Type B pancreatic cell (in vitro differentiated cells): ENCODE data around the gene RBFOX1. TPM values are rescaled to one million over a fixed set of nuclear protein-coding genes. Genes with fewer than 3 reads are reported as not detected.
A peak's percentile ranks its signal among the peaks of the same experiment; 100 is the strongest.

Experiments used
- DNase-seq: peaks from one replicate; pipeline ENCODE4 v3.0.0; 2021; ENCODE audit warnings: mixed read lengths; ENCODE audit not compliant: unreplicated experiment; ENCODE audit errors: extremely low spot score
- H3K27ac Mint-ChIP-seq: 2 replicates; pipeline ENCODE4 v1.8.0; 2021; ENCODE audit warnings: mild to moderate bottlenecking, mixed read lengths
- H3K27me3 Mint-ChIP-seq: 2 replicates; pipeline ENCODE4 v1.8.0; 2021; ENCODE audit warnings: mixed read lengths
- H3K36me3 Mint-ChIP-seq: 2 replicates; pipeline ENCODE4 v1.8.0; 2021; ENCODE audit warnings: mixed read lengths
- H3K4me1 Mint-ChIP-seq: one replicate; pipeline ENCODE4 v1.8.0; 2021; ENCODE audit warnings: mixed read lengths; ENCODE audit not compliant: unreplicated experiment
- H3K4me3 Mint-ChIP-seq: 2 replicates; pipeline ENCODE4 v1.8.0; 2021; ENCODE audit warnings: mild to moderate bottlenecking, mixed read lengths
- H3K9me3 Mint-ChIP-seq: 2 replicates; pipeline ENCODE4 v1.8.0; 2021; ENCODE audit warnings: mixed read lengths
- total RNA-seq: library from RNA; stranded (reverse); gene quantifications from 2 replicates; pipeline ENCODE4 v1.2.1, GENCODE V29; 2021; ENCODE audit warnings: low replicate concordance
- TF ChIP-seq, protein P1 (sequence below): fragments of 200-600 bp; sonication (generic); conservative IDR thresholded peaks from 2 replicates; pipeline ENCODE4 v1.5.0; 2021; ENCODE audit warnings: antibody characterized with exemption, mild to moderate bottlenecking

The RBFOX1 gene
- total RNA-seq, 1 donor from 2014 or later: 21.0 TPM

- H3K27me3 Mint-ChIP-seq: no peaks in the 10 kb centered on the region
- H3K4me3 Mint-ChIP-seq: no peak overlapping the region
- DNase-seq: no peak
- H3K27ac Mint-ChIP-seq: no peak overlapping the region
- peaks cover 3% of the 10 kb centered on the region for H3K9me3 Mint-ChIP-seq
- H3K36me3 Mint-ChIP-seq: no peaks in the 10 kb centered on the region
- TF ChIP-seq, protein P1, sequence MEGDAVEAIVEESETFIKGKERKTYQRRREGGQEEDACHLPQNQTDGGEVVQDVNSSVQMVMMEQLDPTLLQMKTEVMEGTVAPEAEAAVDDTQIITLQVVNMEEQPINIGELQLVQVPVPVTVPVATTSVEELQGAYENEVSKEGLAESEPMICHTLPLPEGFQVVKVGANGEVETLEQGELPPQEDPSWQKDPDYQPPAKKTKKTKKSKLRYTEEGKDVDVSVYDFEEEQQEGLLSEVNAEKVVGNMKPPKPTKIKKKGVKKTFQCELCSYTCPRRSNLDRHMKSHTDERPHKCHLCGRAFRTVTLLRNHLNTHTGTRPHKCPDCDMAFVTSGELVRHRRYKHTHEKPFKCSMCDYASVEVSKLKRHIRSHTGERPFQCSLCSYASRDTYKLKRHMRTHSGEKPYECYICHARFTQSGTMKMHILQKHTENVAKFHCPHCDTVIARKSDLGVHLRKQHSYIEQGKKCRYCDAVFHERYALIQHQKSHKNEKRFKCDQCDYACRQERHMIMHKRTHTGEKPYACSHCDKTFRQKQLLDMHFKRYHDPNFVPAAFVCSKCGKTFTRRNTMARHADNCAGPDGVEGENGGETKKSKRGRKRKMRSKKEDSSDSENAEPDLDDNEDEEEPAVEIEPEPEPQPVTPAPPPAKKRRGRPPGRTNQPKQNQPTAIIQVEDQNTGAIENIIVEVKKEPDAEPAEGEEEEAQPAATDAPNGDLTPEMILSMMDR: peak; percentile 17
- peaks cover 15% of the 10 kb centered on the region for H3K4me1 Mint-ChIP-seq
These were observed 176.0 kb downstream of the RBFOX1 start for GRCh38 chr16:7508656-7509055.

DNA sequence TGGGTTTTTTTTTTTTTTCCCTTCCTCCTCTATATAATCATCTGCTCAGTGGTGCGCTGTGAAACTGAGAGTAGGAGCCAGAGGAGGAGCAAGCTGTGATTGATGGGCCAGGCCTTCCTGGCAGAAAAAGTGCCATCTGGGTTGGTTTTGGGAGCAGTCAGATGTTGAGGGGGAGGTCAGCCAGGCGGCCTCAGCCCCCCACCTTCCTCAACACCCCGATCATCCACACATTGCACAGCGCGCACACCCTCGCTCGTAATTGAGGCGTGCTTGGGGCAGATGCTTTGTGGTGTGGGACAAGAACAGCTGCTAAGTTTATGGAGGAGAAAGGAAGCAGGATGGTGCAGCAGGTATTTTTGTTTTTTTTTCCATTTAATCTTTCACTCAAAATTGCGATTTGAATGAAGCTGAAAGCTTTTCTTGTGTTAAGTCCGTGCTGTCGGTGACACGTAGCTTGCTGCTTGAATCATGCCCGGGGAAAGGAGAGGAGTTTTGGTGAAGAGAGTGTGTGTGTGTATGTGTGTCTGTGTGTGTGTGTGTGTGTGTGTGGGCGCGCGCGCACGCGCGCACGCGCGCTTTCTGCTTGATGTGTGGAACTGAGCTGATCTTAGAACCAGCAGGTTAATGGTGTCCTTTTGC lies 177.4 kb downstream of the RBFOX1 start:
- H3K9me3 Mint-ChIP-seq: peaks cover 7% of the 10 kb centered on the region
- no peak overlapping the region for H3K27ac Mint-ChIP-seq
- TF ChIP-seq, protein P1: no peak

DNA sequence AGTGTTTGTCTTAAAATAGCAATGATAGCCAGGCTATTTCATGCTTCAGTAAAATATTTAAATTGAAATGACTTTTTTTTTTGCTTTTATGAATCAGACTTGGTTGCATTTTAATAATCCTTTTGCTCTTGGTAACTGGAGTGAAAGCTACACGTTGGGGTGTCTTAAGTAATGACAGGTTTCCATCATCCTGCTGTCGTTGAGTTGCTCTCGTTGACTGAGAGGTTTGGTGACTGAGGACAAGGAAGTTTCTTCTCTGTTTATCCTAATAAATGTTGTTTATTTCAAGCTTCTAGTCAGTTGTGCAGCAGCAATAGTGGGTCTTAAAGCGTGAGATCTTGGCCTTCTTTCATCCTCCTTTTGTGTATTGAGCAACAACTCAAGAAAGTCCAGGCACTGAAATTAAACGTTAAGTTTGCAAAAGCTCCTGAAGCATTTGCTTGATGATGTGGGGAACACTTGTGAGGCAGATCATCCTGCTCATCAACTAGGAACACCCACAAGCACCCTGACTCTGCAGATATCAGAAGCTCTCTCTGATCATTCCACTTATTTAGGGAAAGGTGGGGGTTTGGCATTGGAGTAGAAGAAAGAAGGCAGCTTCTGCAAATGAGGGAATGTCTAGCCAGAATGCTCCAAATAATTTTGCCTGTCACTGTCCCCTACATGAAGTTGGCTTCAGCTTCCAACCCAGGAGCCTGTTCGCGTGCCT lies 179.1 kb downstream of the RBFOX1 start:
- Mint-ChIP-seq H3K4me1 (peaks cover 15% of the 10 kb centered on the region), H3K36me3 (no peaks in the 10 kb centered on the region), H3K9me3 (peaks cover 7% of the 10 kb centered on the region), H3K27me3 (no peaks in the 10 kb centered on the region), H3K4me3 (no peak overlapping the region), H3K27ac (no peak overlapping the region)
- TF ChIP-seq, protein P1: no peak
- no peak for DNase-seq

More for the DNA sequence above, 177.4 kb downstream of the RBFOX1 start:
- Mint-ChIP-seq H3K4me1 (peaks cover 15% of the 10 kb centered on the region), H3K4me3 (peak overlapping the region; percentile 16), H3K36me3 (no peaks in the 10 kb centered on the region), H3K27me3 (no peaks in the 10 kb centered on the region)
- DNase-seq: no peak

DNA sequence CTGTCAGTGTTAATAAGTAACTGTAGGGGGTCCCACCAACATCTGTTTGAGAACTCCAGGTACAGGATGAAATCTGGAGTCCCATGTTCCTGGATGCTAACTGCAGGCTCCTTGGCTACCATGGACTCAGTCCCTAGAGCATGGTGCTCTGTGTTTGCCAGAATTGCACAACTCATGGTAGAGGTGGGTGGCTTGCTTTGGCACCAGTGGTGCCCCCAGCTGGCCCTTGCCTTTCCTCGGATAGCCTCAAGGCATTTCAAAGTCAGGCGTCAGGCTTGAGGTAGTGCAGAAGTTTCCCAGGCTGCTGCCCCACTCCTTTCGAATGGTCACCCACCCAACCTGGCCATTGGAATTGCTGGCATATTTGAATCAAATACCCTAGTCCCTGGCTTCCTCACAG lies 179.9 kb downstream of the RBFOX1 start:
- TF ChIP-seq, protein P1: no peak
- H3K27ac Mint-ChIP-seq: no peak overlapping the region
- H3K36me3 Mint-ChIP-seq: no peaks in the 10 kb centered on the region
- no peaks in the 10 kb centered on the region for H3K27me3 Mint-ChIP-seq
- H3K4me1 Mint-ChIP-seq: peaks cover 15% of the 10 kb centered on the region
- DNase-seq: no peak
- peaks cover 7% of the 10 kb centered on the region for H3K9me3 Mint-ChIP-seq
- H3K4me3 Mint-ChIP-seq: no peak overlapping the region

GRCh38 chr16:7513429-7513828 lies 180.8 kb downstream of the RBFOX1 start:
- TF ChIP-seq, protein P1: peak; percentile 63
- no peaks in the 10 kb centered on the region for H3K36me3 Mint-ChIP-seq

More at GRCh38 chr16:7513429-7513828, 180.8 kb downstream of the RBFOX1 start:
- no peaks in the 10 kb centered on the region for H3K27me3 Mint-ChIP-seq
- no peak overlapping the region for H3K4me3 Mint-ChIP-seq
- peaks cover 7% of the 10 kb centered on the region for H3K9me3 Mint-ChIP-seq
- no peak overlapping the region for H3K27ac Mint-ChIP-seq
- DNase-seq: no peak
- H3K4me1 Mint-ChIP-seq: peaks cover 15% of the 10 kb centered on the region
